Activated naive CD8-positive, alpha-beta T cell treated with anti-CD3 and anti-CD28 coated beads for 36 hours (primary cell): ENCODE measurements around the gene CENPX. TPM values are rescaled to one million over a fixed set of nuclear protein-coding genes. Genes with fewer than 3 reads are reported as not detected.

Source experiments
- total RNA-seq, 2 experiments: library from RNA; stranded (reverse); gene quantifications; one replicate each; pipeline ENCODE4 v1.2.3, GENCODE V29; 2021

CENPX gene
- total RNA-seq, 2 experiments from 2014 or later = 119 to 131 TPM

Other genes with a start within 250 kb of the CENPX start
- not detected for gene GCGR, start 218.7 kb downstream of the CENPX start, total RNA-seq
- gene MCRIP1, start 189.6 kb downstream of the CENPX start, total RNA-seq = 10 to 100 TPM; 45.4 to 48.4 TPM
- not detected for gene PPP1R27, start 187.8 kb downstream of the CENPX start, total RNA-seq
- gene P4HB, start 162.3 kb downstream of the CENPX start, total RNA-seq = 100 to 1,000 TPM; 395 to 405 TPM
- gene ARHGDIA, start 151.5 kb downstream of the CENPX start, total RNA-seq = 100 to 1,000 TPM; 556 to 594 TPM
- gene ALYREF, start 131.3 kb downstream of the CENPX start, total RNA-seq = 100 to 1,000 TPM; 306 to 311 TPM
- gene ANAPC11, start 131.2 kb downstream of the CENPX start, total RNA-seq = 100 to 1,000 TPM; 119 to 126 TPM
- gene NPB, start 120.6 kb downstream of the CENPX start, total RNA-seq = under 1 TPM in 1 of 2 experiments, not detected in 1; 0.47 TPM
- gene PCYT2, start 111.5 kb downstream of the CENPX start, total RNA-seq = 10 to 100 TPM; 20.8 to 21.4 TPM
- 10 to 100 TPM; 27.3 to 30.1 TPM for gene SIRT7, start 104.7 kb downstream of the CENPX start, total RNA-seq
- gene MAFG, start 95.1 kb downstream of the CENPX start, total RNA-seq = 10 to 100 TPM; 18.4 to 19.2 TPM
- 100 to 1,000 TPM; 158 to 169 TPM for gene PYCR1, start 85.6 kb downstream of the CENPX start, total RNA-seq
- not detected for gene MYADML2, start 75.6 kb downstream of the CENPX start, total RNA-seq
- gene NOTUM, start 61.7 kb downstream of the CENPX start, total RNA-seq = under 1 TPM; 0.19 to 0.36 TPM
- 10 to 100 TPM; 21.7 to 22.5 TPM for gene ASPSCR1, start 45.2 kb downstream of the CENPX start, total RNA-seq
- gene LRRC45, start 427 bp upstream of the CENPX start, total RNA-seq = 10 to 100 TPM; 16.5 to 17.3 TPM
- gene RAC3, start 8.8 kb upstream of the CENPX start, total RNA-seq = 1 to 10 TPM; 4.7 to 5.1 TPM
- gene DCXR, start 14.8 kb upstream of the CENPX start, total RNA-seq = 100 to 1,000 TPM in 1 of 2 experiments, 10 to 100 TPM in 1; 93.3 to 104 TPM
- gene RFNG, start 28.9 kb upstream of the CENPX start, total RNA-seq = 10 to 100 TPM; 13.9 to 14.5 TPM
- gene GPS1, start 29.0 kb upstream of the CENPX start, total RNA-seq = 100 to 1,000 TPM in 1 of 2 experiments, 10 to 100 TPM in 1; 94.2 to 103 TPM
- gene DUS1L, start 42.9 kb upstream of the CENPX start, total RNA-seq = 100 to 1,000 TPM; 175 to 190 TPM
- 100 to 1,000 TPM; 282 to 287 TPM for gene FASN, start 75.4 kb upstream of the CENPX start, total RNA-seq
- 10 to 100 TPM; 59.5 to 65.1 TPM for gene CCDC57, start 190.0 kb upstream of the CENPX start, total RNA-seq
- 10 to 100 TPM; 75.8 to 79.3 TPM for gene SLC16A3, start 206.2 kb upstream of the CENPX start, total RNA-seq